Activated naive CD8-positive, alpha-beta T cell (primary cell): ENCODE measurements around the gene PTPRN2.

Experiments
- H3K27ac Mint-ChIP-seq: one replicate; pipeline ENCODE4 v1.8.0; 2021; ENCODE audit warnings: mixed read lengths
- H3K27me3 Mint-ChIP-seq: one replicate; pipeline ENCODE4 v1.8.0; 2021; ENCODE audit warnings: mixed read lengths
- H3K36me3 Mint-ChIP-seq: one replicate; pipeline ENCODE4 v1.8.0; 2021; ENCODE audit warnings: mixed read lengths
- H3K4me1 Mint-ChIP-seq: one replicate; pipeline ENCODE4 v1.8.0; 2021; ENCODE audit warnings: low read depth, mixed read lengths
- H3K4me3 Mint-ChIP-seq: one replicate; pipeline ENCODE4 v1.8.0; 2021; ENCODE audit warnings: mild to moderate bottlenecking, mixed read lengths
- H3K9me3 Mint-ChIP-seq: one replicate; pipeline ENCODE4 v1.8.0; 2021; ENCODE audit warnings: low read depth, mixed read lengths

Gene PTPRN2

GRCh38 chr7:157775021-157775559 lies 812.5 kb downstream of the PTPRN2 start:
- Mint-ChIP-seq H3K27ac (no peak overlapping the region), H3K36me3 (peaks cover 4% of the 10 kb centered on the region)

GRCh38 chr7:157774495-157774894 lies 813.1 kb downstream of the PTPRN2 start:
- Mint-ChIP-seq H3K4me3 (no peak overlapping the region), H3K36me3 (peaks cover 4% of the 10 kb centered on the region), H3K27ac (no peak overlapping the region), H3K27me3 (peaks cover 15% of the 10 kb centered on the region), H3K4me1 (no peaks in the 10 kb centered on the region), H3K9me3 (no peaks in the 10 kb centered on the region)

More at GRCh38 chr7:157775021-157775559, 812.5 kb downstream of the PTPRN2 start:
- Mint-ChIP-seq H3K4me1 (no peaks in the 10 kb centered on the region), H3K9me3 (no peaks in the 10 kb centered on the region), H3K27me3 (peaks cover 19% of the 10 kb centered on the region), H3K4me3 (no peak overlapping the region)

DNA sequence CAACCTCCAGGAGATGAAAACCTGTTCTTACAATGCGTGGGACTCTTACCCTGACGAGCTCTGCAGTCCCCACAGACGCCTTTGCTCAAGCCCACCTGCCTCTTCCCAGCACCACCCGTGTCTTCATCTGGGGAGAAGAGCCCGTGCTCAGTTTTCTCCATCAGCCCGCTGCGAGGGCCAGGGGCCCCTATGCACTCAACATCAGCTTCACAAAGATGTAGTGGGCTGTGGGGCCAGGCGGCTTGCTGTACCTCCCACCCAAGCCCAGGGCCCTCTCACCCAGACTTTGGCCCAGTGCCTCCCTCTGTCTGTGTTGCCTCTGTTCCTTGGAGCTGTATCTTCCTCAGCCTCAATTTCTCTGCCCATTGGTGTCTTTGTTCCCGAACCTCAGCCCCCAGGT lies 814.3 kb downstream of the PTPRN2 start:
- H3K36me3 Mint-ChIP-seq: peaks cover 4% of the 10 kb centered on the region
- no peak overlapping the region for H3K4me3 Mint-ChIP-seq
- H3K27ac Mint-ChIP-seq: no peak overlapping the region
- peaks cover 18% of the 10 kb centered on the region for H3K27me3 Mint-ChIP-seq
- no peaks in the 10 kb centered on the region for H3K9me3 Mint-ChIP-seq
- no peaks in the 10 kb centered on the region for H3K4me1 Mint-ChIP-seq

- no peak overlapping the region for H3K27ac Mint-ChIP-seq
- peaks cover 15% of the 10 kb centered on the region for H3K27me3 Mint-ChIP-seq
- no peaks in the 10 kb centered on the region for H3K4me1 Mint-ChIP-seq
- H3K9me3 Mint-ChIP-seq: no peaks in the 10 kb centered on the region
- H3K4me3 Mint-ChIP-seq: no peak overlapping the region
- peaks cover 4% of the 10 kb centered on the region for H3K36me3 Mint-ChIP-seq
Observed at GRCh38 chr7:157772486-157773130, 815.0 kb downstream of the PTPRN2 start.

GRCh38 chr7:157771689-157772088 lies 815.9 kb downstream of the PTPRN2 start:
- no peaks in the 10 kb centered on the region for H3K4me1 Mint-ChIP-seq
- H3K4me3 Mint-ChIP-seq: no peak overlapping the region
- H3K9me3 Mint-ChIP-seq: no peaks in the 10 kb centered on the region
- H3K36me3 Mint-ChIP-seq: peaks cover 4% of the 10 kb centered on the region
- H3K27me3 Mint-ChIP-seq: peaks cover 12% of the 10 kb centered on the region
- no peak overlapping the region for H3K27ac Mint-ChIP-seq

DNA sequence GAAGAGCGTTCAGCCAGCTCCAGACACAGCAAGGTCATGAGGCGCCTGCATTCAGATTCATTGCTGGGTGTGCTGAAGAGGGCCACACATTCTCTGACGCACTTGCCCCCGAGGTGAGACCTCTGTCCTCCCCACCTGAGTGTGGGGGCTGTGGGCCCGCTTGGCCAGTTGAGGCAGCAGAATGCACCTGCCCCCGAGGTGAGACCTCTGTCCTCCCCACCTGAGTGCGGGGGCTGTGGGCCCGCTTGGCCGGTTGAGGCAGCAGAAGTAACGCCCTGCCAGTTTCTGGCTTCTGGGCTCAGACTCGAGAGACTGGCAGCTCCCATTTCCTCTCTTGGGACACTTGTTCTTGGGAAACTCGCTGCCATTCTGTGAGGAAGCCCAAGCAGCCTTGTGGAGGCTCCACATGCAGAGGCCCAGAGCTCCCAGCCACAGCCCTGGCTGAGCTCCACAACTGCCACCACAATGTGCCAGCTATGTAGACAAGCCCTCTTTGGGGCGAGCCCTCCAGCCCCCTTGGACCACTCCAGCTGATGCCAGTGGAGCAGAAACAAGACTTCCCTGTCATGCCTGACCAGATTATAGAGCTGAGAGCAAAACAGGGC lies 816.8 kb downstream of the PTPRN2 start:
- Mint-ChIP-seq H3K27ac (no peak overlapping the region), H3K4me3 (no peak overlapping the region), H3K36me3 (peaks cover 4% of the 10 kb centered on the region), H3K27me3 (peaks cover 14% of the 10 kb centered on the region), H3K9me3 (no peaks in the 10 kb centered on the region), H3K4me1 (no peaks in the 10 kb centered on the region)

- Mint-ChIP-seq H3K27me3 (peaks cover 14% of the 10 kb centered on the region), H3K36me3 (peaks cover 4% of the 10 kb centered on the region), H3K27ac (no peak overlapping the region), H3K4me1 (no peaks in the 10 kb centered on the region), H3K4me3 (no peak overlapping the region), H3K9me3 (no peaks in the 10 kb centered on the region)
Observed at GRCh38 chr7:157769526-157770215, 818.0 kb downstream of the PTPRN2 start.

DNA sequence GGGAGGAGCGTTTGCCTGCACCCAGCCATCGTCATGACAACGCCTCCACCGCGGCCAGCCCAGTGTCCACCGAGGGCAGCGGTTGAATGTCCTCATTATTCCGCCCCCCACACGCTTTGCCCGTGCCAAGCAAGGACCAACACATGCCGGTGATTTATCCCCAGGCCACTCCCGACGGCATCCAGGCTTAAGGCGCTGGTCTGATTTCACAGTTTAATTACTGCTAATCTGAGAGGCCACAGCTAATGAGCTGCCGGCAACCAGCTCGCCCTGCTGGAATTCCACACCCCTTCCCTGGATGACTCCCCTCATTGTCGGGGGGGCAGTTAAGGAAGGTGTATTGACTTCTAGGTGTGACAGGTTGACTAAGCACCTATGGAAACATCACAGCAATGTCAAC lies 818.5 kb downstream of the PTPRN2 start:
- no peak overlapping the region for H3K27ac Mint-ChIP-seq
- H3K36me3 Mint-ChIP-seq: peaks cover 4% of the 10 kb centered on the region
- peaks cover 14% of the 10 kb centered on the region for H3K27me3 Mint-ChIP-seq

GRCh38 chr7:157768198-157768597 lies 819.4 kb downstream of the PTPRN2 start:
- Mint-ChIP-seq H3K4me3 (no peak overlapping the region), H3K27me3 (peaks cover 12% of the 10 kb centered on the region), H3K27ac (no peak overlapping the region), H3K9me3 (no peaks in the 10 kb centered on the region), H3K4me1 (no peaks in the 10 kb centered on the region), H3K36me3 (peaks cover 4% of the 10 kb centered on the region)

More for the DNA sequence above, 818.5 kb downstream of the PTPRN2 start:
- Mint-ChIP-seq H3K4me1 (no peaks in the 10 kb centered on the region), H3K9me3 (no peaks in the 10 kb centered on the region), H3K4me3 (no peak overlapping the region)

DNA sequence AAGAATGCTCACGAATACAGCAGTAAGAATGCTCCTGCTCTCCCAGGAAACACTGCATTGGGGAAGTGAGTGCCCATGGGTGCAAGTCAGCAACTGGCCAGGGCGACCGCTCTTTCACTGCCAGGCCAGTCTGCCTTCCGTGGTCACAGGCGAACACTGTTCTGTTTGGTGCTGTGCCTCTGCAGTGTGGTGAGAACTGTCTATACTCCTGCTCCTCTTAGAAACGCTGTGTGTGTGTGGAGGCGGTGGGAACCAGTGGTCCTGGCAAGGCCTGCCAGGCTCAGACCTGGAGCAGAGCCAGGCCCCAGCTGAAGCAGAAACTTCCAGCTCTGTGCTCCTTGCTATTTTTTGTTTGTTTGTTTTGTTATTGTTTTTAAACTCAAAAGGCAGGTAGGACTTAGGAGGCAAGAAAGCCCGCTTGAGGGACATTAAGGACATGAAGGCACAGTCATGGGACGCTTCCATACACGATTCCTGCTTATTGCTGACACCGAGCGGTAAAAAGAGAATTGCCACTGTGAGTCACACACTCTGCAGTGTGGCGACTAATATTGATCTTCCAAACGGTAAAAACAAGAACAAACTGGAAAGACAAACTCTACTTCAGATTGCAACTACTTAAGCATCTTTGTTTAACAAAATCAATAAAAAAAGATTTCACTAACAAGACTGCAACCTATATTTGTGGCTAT lies 820.0 kb downstream of the PTPRN2 start:
- H3K27ac Mint-ChIP-seq: no peak overlapping the region
- no peaks in the 10 kb centered on the region for H3K9me3 Mint-ChIP-seq
- peaks cover 12% of the 10 kb centered on the region for H3K27me3 Mint-ChIP-seq

DNA sequence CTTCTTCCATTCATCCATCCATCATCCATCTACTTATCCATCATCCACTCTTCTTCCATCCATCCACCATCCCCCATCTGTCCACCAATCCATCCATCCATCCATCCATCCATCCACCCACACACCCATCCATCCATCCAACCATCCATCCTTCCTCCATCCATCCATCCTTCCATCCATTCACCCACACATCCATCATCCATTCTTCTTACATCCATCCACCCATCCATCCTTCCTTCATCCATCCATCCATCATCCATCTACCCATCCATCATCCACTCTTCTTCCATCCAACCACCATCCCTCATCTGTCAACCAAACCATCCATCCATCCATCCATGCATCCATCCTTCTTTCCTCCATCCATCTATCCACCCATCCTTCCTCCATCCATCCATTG lies 821.5 kb downstream of the PTPRN2 start:
- H3K36me3 Mint-ChIP-seq: no peaks in the 10 kb centered on the region

More for the DNA sequence above, 820.0 kb downstream of the PTPRN2 start:
- H3K36me3 Mint-ChIP-seq: peaks cover 4% of the 10 kb centered on the region
- H3K4me1 Mint-ChIP-seq: no peaks in the 10 kb centered on the region
- no peak overlapping the region for H3K4me3 Mint-ChIP-seq

DNA sequence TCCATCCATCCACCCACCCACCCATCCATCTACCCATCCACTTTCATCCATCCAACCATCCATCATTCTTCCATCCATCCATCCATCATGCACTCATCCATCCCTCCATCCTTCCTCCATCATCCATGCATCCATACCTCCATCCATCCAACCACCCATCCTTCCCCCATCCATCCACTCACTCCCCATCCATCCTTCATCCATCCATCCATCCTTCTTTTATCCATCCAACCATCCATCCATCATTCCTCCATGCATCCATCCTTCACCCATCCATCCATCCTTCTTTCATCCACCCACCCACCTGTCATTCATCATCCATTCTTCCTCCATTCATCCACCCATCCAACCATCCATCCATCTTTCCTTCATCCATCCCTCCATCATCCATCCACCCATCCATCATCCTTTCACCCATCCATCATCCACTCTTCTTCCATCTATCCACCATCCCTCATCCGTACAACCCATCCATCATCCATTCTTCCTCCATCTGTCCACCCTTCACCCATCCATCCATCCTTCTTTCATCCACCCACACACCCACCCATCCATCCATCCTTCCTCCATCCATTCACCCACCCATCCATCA lies 822.6 kb downstream of the PTPRN2 start:
- H3K27me3 Mint-ChIP-seq: peaks cover 8% of the 10 kb centered on the region
- H3K27ac Mint-ChIP-seq: no peak overlapping the region
- H3K4me1 Mint-ChIP-seq: peaks cover 7% of the 10 kb centered on the region
- no peaks in the 10 kb centered on the region for H3K9me3 Mint-ChIP-seq
- H3K36me3 Mint-ChIP-seq: no peaks in the 10 kb centered on the region
- no peak overlapping the region for H3K4me3 Mint-ChIP-seq

More for the DNA sequence above, 821.5 kb downstream of the PTPRN2 start:
- Mint-ChIP-seq H3K27me3 (peaks cover 8% of the 10 kb centered on the region), H3K27ac (no peak overlapping the region), H3K4me1 (no peaks in the 10 kb centered on the region), H3K4me3 (no peak overlapping the region), H3K9me3 (no peaks in the 10 kb centered on the region)

DNA sequence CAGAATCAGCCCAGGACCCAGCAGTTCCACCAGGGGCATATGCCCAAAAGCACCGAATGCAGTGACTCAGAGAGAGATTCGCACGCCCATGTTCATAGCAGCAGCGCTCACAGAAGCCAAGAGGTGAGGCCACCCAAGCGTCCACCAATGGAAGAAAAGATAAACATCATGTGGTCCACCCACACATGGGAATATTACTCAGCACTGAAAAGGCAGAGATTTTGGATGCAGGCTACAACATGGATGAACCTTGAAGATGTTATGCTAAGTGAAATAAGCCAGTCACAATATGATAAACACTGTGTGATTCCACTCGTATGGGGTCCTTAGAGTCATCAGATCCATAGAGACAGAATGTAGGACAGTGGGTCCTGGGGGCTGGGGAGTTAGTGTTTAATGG lies 823.4 kb downstream of the PTPRN2 start:
- peaks cover 8% of the 10 kb centered on the region for H3K27me3 Mint-ChIP-seq
- no peaks in the 10 kb centered on the region for H3K36me3 Mint-ChIP-seq
- H3K9me3 Mint-ChIP-seq: no peaks in the 10 kb centered on the region
- peaks cover 8% of the 10 kb centered on the region for H3K4me1 Mint-ChIP-seq
- H3K27ac Mint-ChIP-seq: no peak overlapping the region
- no peak overlapping the region for H3K4me3 Mint-ChIP-seq

- Mint-ChIP-seq H3K27ac (no peak overlapping the region), H3K4me1 (peaks cover 8% of the 10 kb centered on the region), H3K9me3 (no peaks in the 10 kb centered on the region), H3K36me3 (no peaks in the 10 kb centered on the region), H3K4me3 (no peak overlapping the region), H3K27me3 (peaks cover 5% of the 10 kb centered on the region)
Observed at GRCh38 chr7:157763279-157764000, 824.2 kb downstream of the PTPRN2 start.
